HepG2 (cell line): ENCODE data around the gene LRRN1. TPM values are rescaled to one million over a fixed set of nuclear protein-coding genes. Genes with fewer than 3 reads are reported as not detected.

Source experiments
- ATAC-seq: fragments of 200-7000 bp; cut with Tn5 transposase; 3 replicates; pipeline ENCODE4 v1.9.1; 2020; ENCODE audit warnings: mild to moderate bottlenecking, moderate library complexity
- BruUV-seq: library from RNA; stranded (reverse); fragments of 400-500 nt; replicated peaks from 2 replicates; lab custom pipeline; 2021; lab: Mats Ljungman, UMichigan
- CTCF ChIA-PET: fragments of 300-600 bp; formaldehyde crosslinking; extraction: SDS; loops from one replicate; lab custom pipeline; 2021; ENCODE audit warnings: low total read pairs, inconsistent platforms, low intra/inter-chr PET ratio; lab: Yijun Ruan, JAX
- POLR2A ChIA-PET: fragments of 350-600 bp; sonication (Branson Sonifier 250); formaldehyde crosslinking; loops from one replicate; lab custom pipeline; 2020; ENCODE audit warnings: antibody characterized with exemption, inconsistent platforms; lab: Yijun Ruan, JAX
- DNase-seq: peaks from one replicate; pipeline ENCODE4 v3.0.0-alpha.2; 2015; ENCODE audit warnings: low spot score
- FAIRE-seq: peaks from 3 replicates; lab custom pipeline; 2011; peaks lifted over from hg19 to GRCh38; lab: Jason Lieb, UNC
- H2AFZ ChIP-seq: one replicate; pipeline ENCODE4 v1.6.1; 2011; ENCODE audit warnings: low read length, inconsistent platforms
- H3K27ac ChIP-seq: fragments of 300-600 bp; 3 replicates; pipeline ENCODE4 v1.8.0; 2011; ENCODE audit warnings: mixed run types, mild to moderate bottlenecking, mixed read lengths, low read length, inconsistent platforms; ENCODE audit not compliant: insufficient read depth; ENCODE audit errors: extremely low read length
- H3K27me3 ChIP-seq, 2 experiments: fragments of 200-600 bp in 1 of 2; 2 replicates in 1 of 2; 3 replicates in 1 of 2; pipeline versions ENCODE4 v1.6.0 to v1.8.0; 2011; ENCODE audit warnings: low read length in 2 of 2, mild to moderate bottlenecking in 2 of 2, moderate library complexity in 2 of 2, inconsistent platforms in 1 of 2; ENCODE audit not compliant: insufficient read depth in 2 of 2, control insufficient read depth in 1 of 2
- H3K36me3 ChIP-seq, 2 experiments: fragments of 200-600 bp in 1 of 2; replicated peaks in 1 of 2; 2 replicates in 1 of 2; 3 replicates in 1 of 2; pipeline versions ENCODE4 v1.5.1 to v1.8.0; 2011; ENCODE audit warnings: low read length in 2 of 2, inconsistent platforms in 1 of 2; ENCODE audit not compliant: insufficient read depth in 2 of 2, control insufficient read depth in 1 of 2
- H3K4me1 ChIP-seq: 2 replicates; pipeline ENCODE4 v1.5.1; 2012; ENCODE audit warnings: low read length, inconsistent platforms; ENCODE audit not compliant: insufficient read depth
- H3K4me2 ChIP-seq: 2 replicates; pipeline ENCODE4 v1.6.0; 2011; ENCODE audit warnings: low read depth, low read length, inconsistent platforms
- H3K4me3 ChIP-seq, 3 experiments: fragments of 200-600 bp in 1 of 3; sonication (generic), shearing (Covaris generic) in 1 of 3; replicated peaks in 1 of 3; 2 replicates each; pipeline ENCODE4 v1.5.1; 2011 to 2016; ENCODE audit warnings: low read length in 3 of 3, inconsistent platforms in 2 of 3, low read depth in 2 of 3, mild to moderate bottlenecking in 2 of 3, control low read depth in 1 of 3, mixed read lengths in 1 of 3; ENCODE audit not compliant: insufficient read depth in 1 of 3
- H3K79me2 ChIP-seq: one replicate; pipeline ENCODE4 v1.6.1; 2011; ENCODE audit warnings: low read length, inconsistent platforms; ENCODE audit not compliant: insufficient read depth
- H3K9ac ChIP-seq: 2 replicates; pipeline ENCODE4 v1.6.0; 2011; ENCODE audit warnings: mild to moderate bottlenecking, low read depth, low read length, inconsistent platforms; ENCODE audit not compliant: insufficient read depth
- H3K9me3 ChIP-seq: 2 replicates; pipeline ENCODE4 v1.5.1; 2012; ENCODE audit warnings: mild to moderate bottlenecking, low read length
- H4K20me1 ChIP-seq: 2 replicates; pipeline ENCODE4 v1.6.0; 2011; ENCODE audit warnings: inconsistent platforms, mild to moderate bottlenecking, low read length, moderate library complexity; ENCODE audit not compliant: insufficient read depth
- CC2D1A ChIP-seq: sonication (generic); formaldehyde crosslinking; IDR thresholded peaks from 2 replicates; pipeline ENCODE4 v1.8.1; 2023; ENCODE audit warnings: mild to moderate bottlenecking, missing genetic modification reagents
- DR1 ChIP-seq: sonication (generic); formaldehyde crosslinking; IDR thresholded peaks from 2 replicates; pipeline ENCODE4 v1.8.0; 2021; ENCODE audit warnings: mild to moderate bottlenecking, missing genetic modification reagents, inconsistent platforms
- EEA1 ChIP-seq: sonication (generic); formaldehyde crosslinking; IDR thresholded peaks from 2 replicates; pipeline ENCODE4 v1.5.1; 2020; ENCODE audit warnings: mild to moderate bottlenecking, missing genetic modification reagents, borderline replicate concordance
- FOXA1 ChIP-seq, 2 experiments: fragments of 450-650 bp in 1 of 2; sonication (generic) in 1 of 2; formaldehyde crosslinking in 1 of 2; IDR thresholded peaks; 2 replicates each; pipeline versions ENCODE4 v1.4.0 to v1.6.1; 2016 to 2020; ENCODE audit warnings: missing genetic modification reagents in 1 of 2
- KMT2B ChIP-seq: IDR thresholded peaks from 2 replicates; pipeline ENCODE4 v1.6.1; 2016; ENCODE audit warnings: missing genetic modification reagents, missing compliant biosample characterization
- NFIB ChIP-seq: sonication (generic); formaldehyde crosslinking; IDR thresholded peaks from 2 replicates; pipeline ENCODE4 v1.9.0; 2021; ENCODE audit warnings: missing genetic modification reagents, mild to moderate bottlenecking, borderline replicate concordance
- PHF8 ChIP-seq: sonication (generic); formaldehyde crosslinking; IDR thresholded peaks from 2 replicates; pipeline ENCODE4 v1.5.0; 2020; ENCODE audit warnings: missing genetic modification reagents
- POLR2AphosphoS5 ChIP-seq: IDR thresholded peaks from 2 replicates; pipeline ENCODE4 v1.6.1; 2012; ENCODE audit warnings: low read depth, low read length
- SP2 ChIP-seq: sonication (generic); formaldehyde crosslinking; IDR thresholded peaks from 2 replicates; pipeline ENCODE4 v1.5.1; 2020; ENCODE audit warnings: mild to moderate bottlenecking, missing genetic modification reagents
- SPEN ChIP-seq: sonication (generic); formaldehyde crosslinking; IDR thresholded peaks from 2 replicates; pipeline ENCODE4 v1.5.1; 2020; ENCODE audit warnings: low read depth, mild to moderate bottlenecking, missing genetic modification reagents
- ZNF205 ChIP-seq: IDR thresholded peaks from 2 replicates; pipeline ENCODE4 v1.6.1; 2018; ENCODE audit warnings: missing biosample characterization, missing genetic modification reagents
- ZNF619 ChIP-seq: sonication (generic); formaldehyde crosslinking; IDR thresholded peaks from 2 replicates; pipeline ENCODE4 v1.4.0; 2020; ENCODE audit warnings: mild to moderate bottlenecking, missing genetic modification reagents
- ZNF660 ChIP-seq: sonication (generic); formaldehyde crosslinking; IDR thresholded peaks from 2 replicates; pipeline ENCODE4 v1.5.1; 2020; ENCODE audit warnings: mild to moderate bottlenecking, low read depth, missing genetic modification reagents, borderline replicate concordance
- ZNF775 ChIP-seq: sonication (generic); formaldehyde crosslinking; IDR thresholded peaks from 2 replicates; pipeline ENCODE4 v1.4.0; 2020; ENCODE audit warnings: missing genetic modification reagents, mild to moderate bottlenecking, moderate library complexity, borderline replicate concordance
- WGBS: methylation state at CpG from one replicate; pipeline ENCODE4 v1.1.6; 2017; ENCODE audit warnings: low lambda C conversion rate; 5-methylcytosine and 5-hydroxymethylcytosine counted together
- in situ Hi-C: cut with HindIII; loops from 2 replicates; pipeline ENCODE4 v1.10.0; 2017; ENCODE audit warnings: low pct_unique_long_range_greater_than_20kb; ENCODE audit not compliant: extremely low pct_ligation_motif_present
- intact Hi-C: fragments of 100-400 bp; cut with micrococcal nuclease; formaldehyde crosslinking; loops from one replicate; pipeline ENCODE4 v1.10.0; 2022; ENCODE audit not compliant: unreplicated experiment
- polyA plus RNA-seq, 8 experiments: library from polyadenylated mRNA; depleted of rRNA in 3 of 8; stranded (reverse) in 7 of 8; unstranded in 1 of 8; fragments of >200 nt; fragmentation: Illumina TruSeq in 4 of 8; extraction: Trizol in 4 of 8; gene quantifications; 2 replicates each; pipeline versions ENCODE4 v1.2.1 to v1.2.3, GENCODE V29; 2011 to 2016; ENCODE audit warnings: low read depth in 4 of 8, missing spikeins in 1 of 8, mixed read lengths in 1 of 8; ENCODE audit not compliant: insufficient read depth in 1 of 8
- total RNA-seq, 5 experiments: library from RNA; depleted of rRNA; stranded (reverse); fragments of >200 nt; fragmentation: Illumina TruSeq; extraction: Trizol; gene quantifications; 2 replicates each; pipeline ENCODE4 v1.2.3, GENCODE V29; 2016; ENCODE audit warnings: low read depth in 1 of 5
- TF ChIP-seq, protein P1 (sequence below): sonication (generic); formaldehyde crosslinking; IDR thresholded peaks from 2 replicates; pipeline ENCODE4 v1.5.0; 2020; ENCODE audit warnings: mild to moderate bottlenecking, missing genetic modification reagents
- TF ChIP-seq, protein P2 (sequence below): sonication (generic); formaldehyde crosslinking; IDR thresholded peaks from 2 replicates; pipeline ENCODE4 v1.5.1; 2020; ENCODE audit warnings: mild to moderate bottlenecking, missing genetic modification reagents, borderline replicate concordance

LRRN1 gene
- total and polyA plus RNA-seq, 2 of the 13 experiments (the other 11 are each of a cell fraction or from before 2014, with no cell fraction given): not detected

DNA sequence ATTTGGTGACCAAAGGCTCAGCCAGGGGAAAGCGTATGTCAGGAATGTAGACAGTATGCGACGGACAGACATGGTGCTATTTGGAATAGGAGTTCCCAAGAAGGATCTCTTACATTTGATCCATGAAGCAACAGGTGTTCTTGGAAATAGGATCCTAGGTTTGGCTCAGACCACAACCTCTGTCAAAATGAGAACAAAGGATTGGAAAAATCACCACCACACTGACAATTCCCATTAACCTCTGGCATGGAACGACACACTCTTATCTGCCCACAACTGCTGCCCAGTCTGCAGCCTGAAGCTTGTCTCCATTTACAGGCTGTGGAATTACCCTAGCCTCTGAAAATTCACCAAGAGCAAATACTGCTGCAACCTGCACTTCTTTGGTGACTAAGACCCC is 33.6 kb upstream of the LRRN1 start:
- H3K4me2 ChIP-seq: no peak overlapping the region
- ATAC-seq (no peak), FAIRE-seq (no peak), DNase-seq (no peak)
- no peaks in the 10 kb centered on the region for H3K36me3 ChIP-seq
- no TSS peak for BruUV-seq
- no peak overlapping the region for H3K27ac ChIP-seq
- H2AFZ ChIP-seq: no peak overlapping the region
- H3K4me1 ChIP-seq: no peaks in the 10 kb centered on the region
- WGBS: 87% methylated on average over 4 of the region's 4 CpGs
- no peak overlapping the region for H3K9ac ChIP-seq
- POLR2A ChIA-PET: no interaction called here
- in situ Hi-C loops (no loop called here), intact Hi-C loops (no loop called here)
- H3K9me3 ChIP-seq: no peaks in the 10 kb centered on the region
- H4K20me1 ChIP-seq: no peaks in the 10 kb centered on the region
- H3K4me3 ChIP-seq: no peak overlapping the region
- CTCF ChIA-PET: no interaction called here
- H3K79me2 ChIP-seq: no peaks in the 10 kb centered on the region
- H3K27me3 ChIP-seq: no peaks in the 10 kb centered on the region
- TF ChIP-seq, protein P1, sequence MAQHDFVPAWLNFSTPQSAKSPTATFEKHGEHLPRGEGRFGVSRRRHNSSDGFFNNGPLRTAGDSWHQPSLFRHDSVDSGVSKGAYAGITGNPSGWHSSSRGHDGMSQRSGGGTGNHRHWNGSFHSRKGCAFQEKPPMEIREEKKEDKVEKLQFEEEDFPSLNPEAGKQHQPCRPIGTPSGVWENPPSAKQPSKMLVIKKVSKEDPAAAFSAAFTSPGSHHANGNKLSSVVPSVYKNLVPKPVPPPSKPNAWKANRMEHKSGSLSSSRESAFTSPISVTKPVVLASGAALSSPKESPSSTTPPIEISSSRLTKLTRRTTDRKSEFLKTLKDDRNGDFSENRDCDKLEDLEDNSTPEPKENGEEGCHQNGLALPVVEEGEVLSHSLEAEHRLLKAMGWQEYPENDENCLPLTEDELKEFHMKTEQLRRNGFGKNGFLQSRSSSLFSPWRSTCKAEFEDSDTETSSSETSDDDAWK (CRISPR knock-in tag): no peak
- TF ChIP-seq CC2D1A (CRISPR knock-in tag): no peak
- TF ChIP-seq SPEN: no peak
- no peak for TF ChIP-seq FOXA1 (IDR thresholded peaks at IDR 0.05)
- TF ChIP-seq FOXA1 (CRISPR knock-in tag; IDR thresholded peaks at IDR 0.05): no peak
- no peak for TF ChIP-seq EEA1 (CRISPR knock-in tag)
- no peak for TF ChIP-seq KMT2B (CRISPR knock-in tag)
- TF ChIP-seq POLR2AphosphoS5: no peak
- no peak for TF ChIP-seq ZNF619
- no peak for TF ChIP-seq ZNF775 (CRISPR knock-in tag)
- TF ChIP-seq, protein P2, sequence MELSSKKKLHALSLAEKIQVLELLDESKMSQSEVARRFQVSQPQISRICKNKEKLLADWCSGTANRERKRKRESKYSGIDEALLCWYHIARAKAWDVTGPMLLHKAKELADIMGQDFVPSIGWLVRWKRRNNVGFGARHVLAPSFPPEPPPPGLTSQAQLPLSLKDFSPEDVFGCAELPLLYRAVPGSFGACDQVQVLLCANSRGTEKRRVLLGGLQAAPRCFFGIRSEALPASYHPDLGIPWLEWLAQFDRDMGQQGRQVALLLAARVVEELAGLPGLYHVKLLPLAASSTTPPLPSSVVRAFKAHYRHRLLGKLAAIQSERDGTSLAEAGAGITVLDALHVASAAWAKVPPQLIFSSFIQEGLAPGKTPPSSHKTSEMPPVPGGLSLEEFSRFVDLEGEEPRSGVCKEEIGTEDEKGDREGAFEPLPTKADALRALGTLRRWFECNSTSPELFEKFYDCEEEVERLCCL (CRISPR knock-in tag): no peak
- no peak for TF ChIP-seq SP2 (CRISPR knock-in tag)
- no peak for TF ChIP-seq NFIB (CRISPR knock-in tag)
- no peak for TF ChIP-seq PHF8 (CRISPR knock-in tag)
- TF ChIP-seq DR1: no peak
- TF ChIP-seq ZNF205: no peak
- TF ChIP-seq ZNF660: no peak
